GM18526 (cell line): ENCODE results near the gene CREB3L2.

ENCODE experiments used
- POLR2A ChIP-seq: IDR thresholded peaks from 3 replicates; pipeline ENCODE4 v1.6.1; 2011; ENCODE audit not compliant: insufficient read length; ENCODE audit errors: extremely low read depth

Gene CREB3L2

GRCh38 chr7:137925091-137925490 lies 76.8 kb downstream of the CREB3L2 start:
- TF ChIP-seq POLR2A = no peak

GRCh38 chr7:137923380-137923779 lies 78.5 kb downstream of the CREB3L2 start:
- TF ChIP-seq POLR2A = no peak

- no peak for TF ChIP-seq POLR2A
Observed at GRCh38 chr7:137920637-137921399, 81.1 kb downstream of the CREB3L2 start.

DNA sequence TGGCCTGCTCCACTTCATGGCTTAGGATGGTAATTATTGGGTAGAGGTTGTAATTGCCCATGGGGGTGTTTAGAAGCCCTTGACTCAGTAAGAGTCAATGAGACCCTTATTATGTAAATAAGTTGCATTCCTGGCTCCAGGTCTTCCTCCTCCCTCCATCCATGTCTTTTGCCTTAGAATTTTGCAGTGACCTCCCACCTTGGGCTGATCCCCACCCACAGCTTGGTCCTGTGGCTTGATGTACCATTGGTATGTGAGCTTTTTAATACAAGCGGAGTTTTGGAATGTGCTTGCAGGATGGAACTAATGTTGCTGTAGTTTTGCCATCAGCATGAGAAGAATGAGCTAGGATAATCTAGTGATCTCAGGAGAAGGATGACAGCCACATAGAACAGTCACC lies 81.9 kb downstream of the CREB3L2 start:
- TF ChIP-seq POLR2A = no peak

DNA sequence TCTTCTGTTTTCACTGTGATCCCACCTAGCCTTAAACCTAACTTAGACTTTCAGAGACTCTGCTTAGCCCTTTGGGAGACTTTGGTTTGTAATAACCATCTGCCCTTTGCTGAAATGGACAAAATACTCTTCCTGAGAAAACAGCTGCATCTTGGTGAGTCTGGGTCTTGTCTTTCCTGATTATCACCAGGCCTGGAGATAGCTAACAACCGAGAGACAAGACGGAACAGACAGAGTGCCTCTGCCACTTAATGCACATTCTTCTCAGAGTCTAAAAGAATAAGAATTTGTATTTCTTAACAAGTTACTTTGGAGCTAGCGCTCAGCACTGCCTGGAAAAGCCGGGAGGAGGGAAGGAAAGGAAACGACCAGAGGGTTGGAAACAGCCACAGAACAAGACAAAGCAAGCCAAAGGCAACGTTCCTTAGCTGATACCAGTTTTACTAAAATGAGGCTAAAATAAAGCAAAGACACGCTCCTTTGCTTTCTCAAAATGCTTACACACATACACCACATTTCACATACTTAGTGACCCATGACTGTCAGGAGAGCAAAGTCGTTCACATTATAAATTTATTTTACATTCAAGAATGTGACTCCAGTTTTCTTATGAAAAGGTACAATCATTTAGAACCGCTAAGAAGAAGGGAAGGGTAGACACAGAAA lies 84.8 kb downstream of the CREB3L2 start:
- TF ChIP-seq POLR2A = no peak

GRCh38 chr7:137916564-137916963 lies 85.3 kb downstream of the CREB3L2 start:
- TF ChIP-seq POLR2A = no peak

GRCh38 chr7:137915266-137915665 lies 86.6 kb downstream of the CREB3L2 start:
- TF ChIP-seq POLR2A = no peak

GRCh38 chr7:137913985-137914384 lies 87.9 kb downstream of the CREB3L2 start:
- TF ChIP-seq POLR2A = no peak

- TF ChIP-seq POLR2A = no peak
Observed at GRCh38 chr7:137909042-137909441, 92.8 kb downstream of the CREB3L2 start.

GRCh38 chr7:137908106-137908505 lies 93.8 kb downstream of the CREB3L2 start:
- no peak for TF ChIP-seq POLR2A

GRCh38 chr7:137904833-137905232 lies 97.1 kb downstream of the CREB3L2 start:
- TF ChIP-seq POLR2A = no peak

DNA sequence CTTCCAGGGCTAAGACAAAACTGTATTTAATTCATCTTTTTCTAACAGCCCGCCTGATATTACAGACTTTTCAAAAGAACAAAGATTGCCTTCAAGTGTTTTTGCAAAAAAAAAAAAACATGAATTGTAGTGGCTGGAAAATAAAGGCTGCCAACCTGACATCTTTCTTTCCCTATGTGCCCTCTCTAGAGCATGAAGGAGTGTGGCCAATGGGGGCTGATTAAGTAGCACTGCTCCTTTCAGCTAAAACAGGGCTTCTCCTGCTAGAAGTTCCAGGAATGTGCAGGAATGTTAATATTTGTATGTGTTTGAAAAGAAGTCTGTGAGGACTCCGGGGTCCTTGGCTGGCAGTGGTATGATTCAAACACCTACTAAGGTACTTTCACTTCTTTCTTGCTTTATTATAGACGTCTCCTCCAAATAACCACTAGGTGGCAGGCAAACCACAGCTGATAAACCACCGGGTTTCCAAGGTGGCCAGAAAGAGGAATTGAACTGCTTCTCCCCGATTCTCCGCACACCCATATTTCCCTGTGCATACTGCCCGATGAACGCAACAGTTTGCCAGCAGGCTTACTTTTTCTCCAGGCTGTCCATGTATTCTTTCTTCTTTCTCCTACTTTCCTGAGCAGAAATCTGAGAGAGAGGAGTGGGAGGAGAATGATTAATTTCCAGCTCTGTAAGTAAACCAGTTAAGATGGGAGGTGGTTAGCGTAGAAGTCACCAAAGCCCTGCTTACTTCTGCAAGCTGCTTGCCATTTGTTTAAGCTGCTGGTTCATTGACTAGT lies 98.3 kb downstream of the CREB3L2 start:
- no peak for TF ChIP-seq POLR2A

- no peak for TF ChIP-seq POLR2A
Observed at GRCh38 chr7:137900137-137900536, 101.7 kb downstream of the CREB3L2 start.

DNA sequence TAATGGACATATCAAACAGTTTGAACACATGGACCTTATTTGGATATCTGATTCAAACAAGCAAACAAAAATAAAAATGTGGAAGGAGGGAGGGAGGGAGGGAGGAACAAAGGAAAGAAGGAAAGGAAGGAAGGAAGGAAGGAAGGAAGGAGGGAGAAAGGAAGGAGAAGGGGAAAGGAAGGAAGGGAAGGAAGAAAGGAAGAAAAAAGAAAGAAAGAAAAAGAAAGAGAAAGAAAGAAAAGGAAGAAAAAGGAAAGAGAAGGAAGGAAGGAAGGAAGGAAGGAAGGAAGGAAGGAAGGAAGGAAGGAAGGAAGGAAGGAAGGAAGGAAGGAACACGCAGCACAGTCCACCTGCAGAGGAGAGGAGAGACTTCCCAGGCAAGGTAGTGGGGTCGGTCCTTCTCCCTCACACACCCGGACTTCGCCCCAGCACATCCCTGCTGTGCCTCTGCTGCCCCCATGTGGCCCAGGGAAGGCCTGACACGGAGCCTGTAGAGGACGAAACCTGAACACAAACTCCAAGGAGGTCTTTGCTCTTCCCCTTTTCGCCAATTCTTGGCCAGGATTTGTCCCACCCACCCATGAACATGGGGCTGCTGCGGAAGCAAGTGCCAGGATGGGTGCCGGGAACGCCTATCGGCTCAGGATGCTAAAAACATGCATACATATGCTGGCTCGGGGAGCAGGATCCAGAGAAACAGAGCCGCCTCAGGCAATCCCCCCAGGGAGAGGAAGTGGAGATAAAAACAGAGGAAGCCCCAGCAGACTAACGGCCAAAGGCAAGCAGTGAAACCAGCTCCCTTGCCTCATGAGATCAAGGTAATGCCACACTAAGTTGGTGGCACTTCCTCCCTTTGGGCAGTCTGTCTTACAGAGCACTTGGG lies 102.8 kb downstream of the CREB3L2 start:
- TF ChIP-seq POLR2A = no peak
